Fibroblast of lung (primary cell): ENCODE measurements around the gene TMPRSS9. TPM values are rescaled to one million over a fixed set of nuclear protein-coding genes. Genes with fewer than 3 reads are reported as not detected.

Experiments used
- DNase-seq, 2 donors: peaks; one replicate each; pipeline versions ENCODE4 v3.0.0 to v3.0.0-alpha.2; 2010; ENCODE audit warnings: low read depth in 2 of 2
- H2AFZ ChIP-seq: 2 replicates; pipeline ENCODE4 v1.5.1; 2012; ENCODE audit warnings: low read length, control low read depth, inconsistent platforms
- H3K27ac ChIP-seq: 2 replicates; pipeline ENCODE4 v1.5.1; 2011; ENCODE audit warnings: low read length, control low read depth; ENCODE audit not compliant: insufficient read depth
- H3K27me3 ChIP-seq: 2 replicates; pipeline ENCODE4 v1.5.1; 2011; ENCODE audit warnings: mild to moderate bottlenecking, low read length; ENCODE audit not compliant: control insufficient read depth, insufficient read depth
- H3K36me3 ChIP-seq: 2 replicates; pipeline ENCODE4 v1.5.1; 2011; ENCODE audit warnings: low read length; ENCODE audit not compliant: control insufficient read depth, insufficient read depth
- H3K4me1 ChIP-seq: 2 replicates; pipeline ENCODE4 v1.5.1; 2011; ENCODE audit warnings: low read length; ENCODE audit not compliant: control insufficient read depth, insufficient read depth; ENCODE audit errors: extremely low read depth
- H3K4me2 ChIP-seq: 2 replicates; pipeline ENCODE4 v1.5.1; 2011; ENCODE audit warnings: low read length, control low read depth; ENCODE audit not compliant: insufficient read depth; ENCODE audit errors: extremely low read depth
- H3K4me3 ChIP-seq, 4 experiments: fragments of 200-600 bp in 1 of 4; sonication (generic) in 1 of 4; replicated peaks in 1 of 4; 2 replicates each; pipeline ENCODE4 v1.5.1; 2011 to 2016; ENCODE audit warnings: low read length in 4 of 4, low read depth in 3 of 4, mild to moderate bottlenecking in 3 of 4, control low read depth in 2 of 4, inconsistent platforms in 1 of 4, mixed read lengths in 1 of 4; ENCODE audit not compliant: insufficient read depth in 1 of 4; ENCODE audit errors: control extremely low read depth in 1 of 4
- H3K79me2 ChIP-seq: 2 replicates; pipeline ENCODE4 v1.5.1; 2012; ENCODE audit warnings: mild to moderate bottlenecking, low read length, inconsistent platforms; ENCODE audit not compliant: control insufficient read depth, insufficient read depth
- H3K9ac ChIP-seq: 2 replicates; pipeline ENCODE4 v1.5.1; 2011; ENCODE audit warnings: mild to moderate bottlenecking, low read length, control low read depth; ENCODE audit not compliant: insufficient read depth
- H3K9me3 ChIP-seq: 2 replicates; pipeline ENCODE4 v1.5.1; 2012; ENCODE audit warnings: low read depth, low read length; ENCODE audit not compliant: control insufficient read depth, insufficient read depth
- H4K20me1 ChIP-seq: 2 replicates; pipeline ENCODE4 v1.5.1; 2011; ENCODE audit warnings: low read length; ENCODE audit not compliant: control insufficient read depth, insufficient read depth; ENCODE audit errors: extremely low read depth
- CTCF ChIP-seq, 2 donors: IDR thresholded peaks in 1 of 2; conservative IDR thresholded peaks in 1 of 2; 1 replicate in 1 of 2; 2 replicates in 1 of 2; pipeline ENCODE4 v1.5.1; 2011 to 2012; ENCODE audit warnings: low read length in 2 of 2, control low read depth in 1 of 2, inconsistent platforms in 1 of 2, low read depth in 1 of 2, mild to moderate bottlenecking in 1 of 2
- EZH2 ChIP-seq: IDR thresholded peaks from 2 replicates; pipeline ENCODE4 v1.5.1; 2012; ENCODE audit warnings: low read length, control low read depth, mild to moderate bottlenecking; ENCODE audit errors: missing control alignments
- polyA plus RNA-seq, 2 donors: library from polyadenylated mRNA; depleted of rRNA in 1 of 2; stranded (reverse) in 1 of 2; unstranded in 1 of 2; fragments of >200 nt; gene quantifications; 2 replicates each; pipeline ENCODE4 v1.2.1, GENCODE V29; 2011 to 2012; ENCODE audit warnings: missing spikeins in 1 of 2
- total RNA-seq: library from RNA; depleted of rRNA; stranded (reverse); fragments of >200 nt; gene quantifications from 2 replicates; pipeline ENCODE4 v1.2.1, GENCODE V29; 2014

The TMPRSS9 gene
- total and polyA plus RNA-seq, 2 donors (not counting 1 experiment from before 2014, with no cell fraction given), result not detected

- H3K27ac ChIP-seq, result no peak overlapping the region
- no peak overlapping the region for H3K4me3 ChIP-seq
- H3K27me3 ChIP-seq, result no peaks in the 10 kb centered on the region
- H3K9ac ChIP-seq, result no peak overlapping the region
- no peaks in the 10 kb centered on the region for H3K79me2 ChIP-seq
- no peaks in the 10 kb centered on the region for H4K20me1 ChIP-seq
- H3K4me2 ChIP-seq, result no peak overlapping the region
- no peaks in the 10 kb centered on the region for H3K36me3 ChIP-seq
- no peak for DNase-seq
- H2AFZ ChIP-seq, result no peak overlapping the region
- TF ChIP-seq CTCF (conservative IDR thresholded peaks at IDR 0.05 in 1 of 2, IDR thresholded peaks at IDR 0.05 in 1 of 2; ENCODE audit: low read depth in 1 of 2, low read length in 2 of 2) (no peak), EZH2 (no peak)
- H3K4me1 ChIP-seq, result no peaks in the 10 kb centered on the region
- H3K9me3 ChIP-seq, result no peaks in the 10 kb centered on the region
These were observed 38.8 kb downstream of the TMPRSS9 start for GRCh38 chr19:2398735-2399305.

- H3K9me3 ChIP-seq, result no peaks in the 10 kb centered on the region
- H3K4me1 ChIP-seq, result no peaks in the 10 kb centered on the region
- no peak overlapping the region for H3K27ac ChIP-seq
- TF ChIP-seq CTCF (conservative IDR thresholded peaks at IDR 0.05 in 1 of 2, IDR thresholded peaks at IDR 0.05 in 1 of 2; ENCODE audit: low read depth in 1 of 2, low read length in 2 of 2) (no peak), EZH2 (no peak)
- no peak overlapping the region for H2AFZ ChIP-seq
- H3K36me3 ChIP-seq, result no peaks in the 10 kb centered on the region
- no peaks in the 10 kb centered on the region for H3K27me3 ChIP-seq
- H3K4me2 ChIP-seq, result no peak overlapping the region
- no peaks in the 10 kb centered on the region for H3K79me2 ChIP-seq
- H3K4me3 ChIP-seq, result no peak overlapping the region
- DNase-seq, result no peak
- no peaks in the 10 kb centered on the region for H4K20me1 ChIP-seq
- no peak overlapping the region for H3K9ac ChIP-seq
These were observed 39.5 kb downstream of the TMPRSS9 start for GRCh38 chr19:2399582-2399981.

GRCh38 chr19:2408247-2408646 is 48.2 kb downstream of the TMPRSS9 start:
- DNase-seq, result no peak
- Histone ChIP-seq H3K9me3 (no peaks in the 10 kb centered on the region), H3K4me3 (no peak overlapping the region), H3K36me3 (no peaks in the 10 kb centered on the region), H3K27ac (no peak overlapping the region), H4K20me1 (no peaks in the 10 kb centered on the region), H3K79me2 (no peaks in the 10 kb centered on the region), H3K27me3 (no peaks in the 10 kb centered on the region), H3K4me1 (no peaks in the 10 kb centered on the region), H3K9ac (no peak overlapping the region), H3K4me2 (no peak overlapping the region), H2AFZ (no peak overlapping the region)
- no peak for TF ChIP-seq CTCF (conservative IDR thresholded peaks at IDR 0.05 in 1 of 2, IDR thresholded peaks at IDR 0.05 in 1 of 2; ENCODE audit: low read depth in 1 of 2, low read length in 2 of 2)
- no peak for TF ChIP-seq EZH2
